Neuronal stem cell (in vitro differentiated cells): ENCODE data around the gene MYH14.
"Not testable (repeated sequence)": the region's sequence is repeated elsewhere in the genome, so short reads cannot be mapped to it uniquely, and the experiment has no call there.

ENCODE experiments used
- DNase-seq: peaks from one replicate; pipeline ENCODE4 v3.0.0-alpha.2; 2013; ENCODE audit warnings: low spot score
- H2AFZ ChIP-seq: one replicate; pipeline ENCODE4 v1.6.1; 2013; ENCODE audit warnings: mild to moderate bottlenecking, low read length, inconsistent platforms
- H2AK5ac ChIP-seq: 2 replicates; pipeline ENCODE4 v1.6.1; 2013; ENCODE audit warnings: low read depth, mild to moderate bottlenecking, inconsistent platforms, low read length, moderate library complexity, mixed read lengths
- H2BK120ac ChIP-seq: 2 replicates; pipeline ENCODE4 v1.6.1; 2013; ENCODE audit warnings: low read depth, mild to moderate bottlenecking, inconsistent platforms, low read length, moderate library complexity, mixed read lengths
- H2BK12ac ChIP-seq: one replicate; pipeline ENCODE4 v1.6.1; 2013; ENCODE audit warnings: low read length, inconsistent platforms
- H2BK15ac ChIP-seq: 2 replicates; pipeline ENCODE4 v1.6.1; 2013; ENCODE audit warnings: mild to moderate bottlenecking, low read length, inconsistent platforms, mixed read lengths
- H2BK5ac ChIP-seq: one replicate; pipeline ENCODE4 v1.6.1; 2013; ENCODE audit warnings: inconsistent platforms, mild to moderate bottlenecking, low read length, moderate library complexity
- H3K14ac ChIP-seq: one replicate; pipeline ENCODE4 v1.6.1; 2013; ENCODE audit warnings: low read length, inconsistent platforms
- H3K18ac ChIP-seq: 2 replicates; pipeline ENCODE4 v1.6.1; 2013; ENCODE audit warnings: low read length, inconsistent platforms
- H3K23ac ChIP-seq: 2 replicates; pipeline ENCODE4 v1.6.1; 2013; ENCODE audit warnings: low read depth, mild to moderate bottlenecking, mixed read lengths, low read length, inconsistent platforms; ENCODE audit not compliant: poor library complexity
- H3K27ac ChIP-seq: replicated peaks from 3 replicates; pipeline ENCODE4 v1.5.1; 2013; ENCODE audit warnings: low read length, inconsistent platforms
- H3K27me3 ChIP-seq, 3 experiments: 2 replicates each; pipeline ENCODE4 v1.6.1; 2013; ENCODE audit warnings: low read length in 3 of 3, mild to moderate bottlenecking in 2 of 3, inconsistent platforms in 1 of 3, low read depth in 1 of 3, mixed read lengths in 1 of 3, moderate library complexity in 1 of 3; ENCODE audit not compliant: control insufficient read depth in 3 of 3, insufficient read depth in 3 of 3
- H3K36me3 ChIP-seq, 2 donors: replicated peaks in 1 of 2; 2 replicates each; pipeline ENCODE4 v1.6.1; 2013; ENCODE audit warnings: low read length in 2 of 2; ENCODE audit not compliant: control insufficient read depth in 2 of 2, insufficient read depth in 2 of 2
- H3K4ac ChIP-seq: 2 replicates; pipeline ENCODE4 v1.6.1; 2013; ENCODE audit warnings: inconsistent platforms, mild to moderate bottlenecking, low read length, moderate library complexity
- H3K4me1 ChIP-seq, 2 donors: 1 replicate in 1 of 2; 2 replicates in 1 of 2; pipeline ENCODE4 v1.6.1; 2013; ENCODE audit warnings: low read length in 2 of 2, low read depth in 1 of 2; ENCODE audit not compliant: control insufficient read depth in 2 of 2, insufficient read depth in 1 of 2
- H3K4me2 ChIP-seq: one replicate; pipeline ENCODE4 v1.6.1; 2013; ENCODE audit warnings: mild to moderate bottlenecking, low read length, inconsistent platforms; ENCODE audit not compliant: insufficient read depth, poor library complexity, severe bottlenecking
- H3K4me3 ChIP-seq, 2 donors: 2 replicates each; pipeline ENCODE4 v1.5.1; 2013; ENCODE audit warnings: low read length in 2 of 2, mild to moderate bottlenecking in 2 of 2, inconsistent platforms in 1 of 2, moderate library complexity in 1 of 2
- H3K79me1 ChIP-seq: one replicate; pipeline ENCODE4 v1.6.1; 2013; ENCODE audit warnings: low read depth, mild to moderate bottlenecking, inconsistent platforms, low read length, moderate library complexity
- H3K9ac ChIP-seq: one replicate; pipeline ENCODE4 v1.6.1; 2013; ENCODE audit warnings: mild to moderate bottlenecking, low read depth, low read length, inconsistent platforms; ENCODE audit not compliant: poor library complexity
- H3K9me3 ChIP-seq, 2 donors: replicated peaks in 1 of 2; 2 replicates each; pipeline versions ENCODE3 to v1.6.1; 2013; ENCODE audit warnings: low read length in 2 of 2, mild to moderate bottlenecking in 2 of 2, inconsistent platforms in 1 of 2, low read depth in 1 of 2, mixed read lengths in 1 of 2, moderate library complexity in 1 of 2; ENCODE audit not compliant: control insufficient read depth in 2 of 2, insufficient read depth in 1 of 2
- H4K8ac ChIP-seq: one replicate; pipeline ENCODE4 v1.6.1; 2013; ENCODE audit warnings: low read depth, mild to moderate bottlenecking, inconsistent platforms, low read length, moderate library complexity
- H4K91ac ChIP-seq: one replicate; pipeline ENCODE4 v1.6.1; 2013; ENCODE audit warnings: low read length, low read depth, mild to moderate bottlenecking, inconsistent platforms; ENCODE audit not compliant: poor library complexity
- WGBS, 2 donors: extraction: QIAGEN DNeasy Blood & Tissue Kit; methylation state at CpG; one replicate each; pipeline ENCODE4 v1.1.7; 2013; ENCODE audit warnings: missing lambda C conversion rate in 2 of 2, mixed read lengths in 1 of 2; ENCODE audit not compliant: insufficient read length in 2 of 2, insufficient replicate concordance in 1 of 2; ENCODE audit errors: extremely low coverage in 2 of 2; 5-methylcytosine and 5-hydroxymethylcytosine counted together

Gene MYH14

GRCh38 chr19:50349277-50350057 lies 146.0 kb downstream of the MYH14 start:
- H2BK12ac ChIP-seq = no peak overlapping the region
- H3K27me3 ChIP-seq = no peaks in the 10 kb centered on the region
- DNase-seq = no peak
- no peak overlapping the region for H3K14ac ChIP-seq
- no peak overlapping the region for H3K4ac ChIP-seq
- H3K9ac ChIP-seq = no peak overlapping the region
- H3K18ac ChIP-seq = no peak overlapping the region
- H3K4me2 ChIP-seq = no peak overlapping the region
- peaks cover 4 to 12% of the 10 kb centered on the region in 2 donors for H3K36me3 ChIP-seq
- H2BK120ac ChIP-seq = no peak overlapping the region
- H3K4me1 ChIP-seq = peaks cover 0 to 2% of the 10 kb centered on the region in 2 donors
- no peak overlapping the region for H2AFZ ChIP-seq
- no peak overlapping the region for H2BK15ac ChIP-seq
- no CpG with 5 or more reads among the region's 22 CpGs for WGBS, 2 donors
- H3K4me3 ChIP-seq = no peak overlapping the region
- H2BK5ac ChIP-seq = no peak overlapping the region
- H3K27ac ChIP-seq = no peak overlapping the region
- H3K79me1 ChIP-seq = peaks cover 2% of the 10 kb centered on the region
- no peak overlapping the region for H4K8ac ChIP-seq
- no peak overlapping the region for H2AK5ac ChIP-seq
- H3K23ac ChIP-seq = no peak overlapping the region
- H4K91ac ChIP-seq = no peak overlapping the region
- H3K9me3 ChIP-seq = peaks cover 6 to 7% of the 10 kb centered on the region in 2 donors

- DNase-seq = no peak
- Histone ChIP-seq H2BK15ac (no peak overlapping the region), H4K91ac (no peak overlapping the region), H3K18ac (no peak overlapping the region), H3K9ac (no peak overlapping the region), H2BK120ac (no peak overlapping the region), H3K27ac (no peak overlapping the region), H3K36me3 (no peaks in the 10 kb centered on the region), H3K27me3 (no peaks in the 10 kb centered on the region), H3K4me2 (no peak overlapping the region), H4K8ac (no peak overlapping the region), H3K4ac (no peak overlapping the region), H3K14ac (no peak overlapping the region), H3K9me3 (peaks cover 0 to 2% of the 10 kb centered on the region in 2 donors), H2BK12ac (no peak overlapping the region), H3K4me3 (no peak overlapping the region), H2AFZ (no peak overlapping the region), H3K4me1 (no peaks in the 10 kb centered on the region), H3K79me1 (peaks cover 2% of the 10 kb centered on the region), H2BK5ac (no peak overlapping the region), H3K23ac (no peak overlapping the region), H2AK5ac (no peak overlapping the region)
- WGBS, 2 donors = no CpG with 5 or more reads among the region's 4 CpGs
Observed at GRCh38 chr19:50352242-50352641, 148.8 kb downstream of the MYH14 start.

GRCh38 chr19:50353487-50353880 lies 150.1 kb downstream of the MYH14 start:
- not testable (repeated sequence) for H4K8ac ChIP-seq, H2BK5ac ChIP-seq, H3K27ac ChIP-seq, H3K23ac ChIP-seq, H3K4ac ChIP-seq, H3K4me2 ChIP-seq, H3K27me3 ChIP-seq, H2BK12ac ChIP-seq, DNase-seq, H2BK15ac ChIP-seq, H3K9me3 ChIP-seq, H3K9ac ChIP-seq, H2BK120ac ChIP-seq, H3K18ac ChIP-seq, H4K91ac ChIP-seq, H3K4me1 ChIP-seq, H2AK5ac ChIP-seq, H2AFZ ChIP-seq, H3K4me3 ChIP-seq, H3K14ac ChIP-seq, H3K79me1 ChIP-seq, H3K36me3 ChIP-seq
- no CpG with 5 or more reads among the region's 7 CpGs for WGBS, 2 donors

GRCh38 chr19:50356691-50357177 lies 153.3 kb downstream of the MYH14 start:
- H3K36me3 ChIP-seq = peaks cover 0 to 2% of the 10 kb centered on the region in 2 donors
- H3K4me3 ChIP-seq = no peak overlapping the region
- no peak overlapping the region for H2AFZ ChIP-seq
- H2AK5ac ChIP-seq = no peak overlapping the region
- no peak overlapping the region for H2BK5ac ChIP-seq
- H3K9ac ChIP-seq = no peak overlapping the region
- H2BK15ac ChIP-seq = no peak overlapping the region
- H3K27me3 ChIP-seq = peaks cover 0 to 2% (median 0%) of the 10 kb centered on the region in 3 experiments
- no peak overlapping the region for H4K8ac ChIP-seq
- H3K4me2 ChIP-seq = no peak overlapping the region
- peaks cover 0 to 3% of the 10 kb centered on the region in 2 donors for H3K4me1 ChIP-seq
- no peak for DNase-seq
- no CpG with 5 or more reads among the region's 13 CpGs for WGBS, 2 donors
- H3K4ac ChIP-seq = no peak overlapping the region
- H4K91ac ChIP-seq = no peak overlapping the region
- no peak overlapping the region for H3K18ac ChIP-seq
- no peak overlapping the region for H2BK120ac ChIP-seq
- H3K79me1 ChIP-seq = peaks cover 3% of the 10 kb centered on the region
- H3K9me3 ChIP-seq = peaks cover 5 to 11% of the 10 kb centered on the region in 2 donors
- H3K23ac ChIP-seq = no peak overlapping the region
- H2BK12ac ChIP-seq = no peak overlapping the region
- no peak overlapping the region for H3K14ac ChIP-seq
- no peak overlapping the region for H3K27ac ChIP-seq
